K562 (cell line): Measurements from ENCODE around the gene C13orf46. TPM values are rescaled to one million over a fixed set of nuclear protein-coding genes. Genes with fewer than 3 reads are reported as not detected.

Experiments used
- NFE2L1 ChIP-seq: fragments of 450-650 bp; IDR thresholded peaks from 2 replicates; pipeline ENCODE4 v1.6.1; 2016; ENCODE audit warnings: missing genetic modification characterization, low read depth, mild to moderate bottlenecking, missing compliant biosample characterization, moderate library complexity, borderline replicate concordance
- RBM17 ChIP-seq: fragments of 200-400 bp; formaldehyde crosslinking; IDR thresholded peaks from 2 replicates; pipeline ENCODE4 v1.6.1; 2017; ENCODE audit warnings: low read depth, mild to moderate bottlenecking, low read length, borderline replicate concordance
- ZBTB7A ChIP-seq: IDR thresholded peaks from 2 replicates; pipeline ENCODE4 v1.6.1; 2011; ENCODE audit warnings: low read depth, mild to moderate bottlenecking, low read length, moderate library complexity, borderline replicate concordance; ENCODE audit not compliant: control insufficient read depth
- ZHX1 ChIP-seq: fragments of 150-350 bp; conservative IDR thresholded peaks from 2 replicates; pipeline ENCODE4 v1.6.1; 2014; ENCODE audit warnings: low read length
- ZNF507 ChIP-seq: conservative IDR thresholded peaks from 2 replicates; pipeline ENCODE4 v1.6.1; 2017; ENCODE audit warnings: missing genetic modification characterization, missing compliant biosample characterization
- polyA plus RNA-seq, 8 experiments: library from polyadenylated mRNA; depleted of rRNA in 4 of 8; stranded (reverse) in 5 of 8; unstranded in 3 of 8; fragments of >200 nt; fragmentation: Nextera tagmentation in 2 of 8; fragmentation: Illumina TruSeq in 1 of 8; extraction: Ambion mirVana in 2 of 8; extraction: Trizol in 1 of 8; gene quantifications; 2 replicates each; pipeline versions ENCODE4 v1.2.1 to v1.2.3, GENCODE V29; 2011 to 2014; ENCODE audit warnings: inconsistent platforms in 1 of 8, missing spikeins in 1 of 8
- total RNA-seq, 7 experiments: library from RNA; depleted of rRNA in 6 of 7; stranded (reverse); fragments of >200 nt in 6 of 7; fragmentation: Illumina TruSeq in 2 of 7; extraction: Trizol in 2 of 7; gene quantifications; 2 replicates each; pipeline versions ENCODE4 v1.2.1 to v1.2.3, GENCODE V29; 2011 to 2021; ENCODE audit warnings: low replicate concordance in 1 of 7
- TF ChIP-seq, protein P1 (sequence below): sonication (generic); formaldehyde crosslinking; IDR thresholded peaks from 2 replicates; pipeline ENCODE4 v1.8.0; 2022; ENCODE audit warnings: missing genetic modification reagents, mild to moderate bottlenecking, borderline replicate concordance
- TF ChIP-seq, protein P2 (sequence below): fragments of 250-450 bp; sonication (Bioruptor Pico); IDR thresholded peaks from 2 replicates; pipeline ENCODE4 v1.5.1; 2021; ENCODE audit warnings: mild to moderate bottlenecking

Gene C13orf46
- total and polyA plus RNA-seq, 9 of the 15 experiments (the other 6 are each of a cell fraction or from before 2014, with no cell fraction given), result 0.04 to 0.24 (median 0.05) TPM; not detected in 4

GRCh38 chr13:113975416-113975815 lies 1.5 kb upstream of the C13orf46 start (continued):
- TF ChIP-seq, protein P1, sequence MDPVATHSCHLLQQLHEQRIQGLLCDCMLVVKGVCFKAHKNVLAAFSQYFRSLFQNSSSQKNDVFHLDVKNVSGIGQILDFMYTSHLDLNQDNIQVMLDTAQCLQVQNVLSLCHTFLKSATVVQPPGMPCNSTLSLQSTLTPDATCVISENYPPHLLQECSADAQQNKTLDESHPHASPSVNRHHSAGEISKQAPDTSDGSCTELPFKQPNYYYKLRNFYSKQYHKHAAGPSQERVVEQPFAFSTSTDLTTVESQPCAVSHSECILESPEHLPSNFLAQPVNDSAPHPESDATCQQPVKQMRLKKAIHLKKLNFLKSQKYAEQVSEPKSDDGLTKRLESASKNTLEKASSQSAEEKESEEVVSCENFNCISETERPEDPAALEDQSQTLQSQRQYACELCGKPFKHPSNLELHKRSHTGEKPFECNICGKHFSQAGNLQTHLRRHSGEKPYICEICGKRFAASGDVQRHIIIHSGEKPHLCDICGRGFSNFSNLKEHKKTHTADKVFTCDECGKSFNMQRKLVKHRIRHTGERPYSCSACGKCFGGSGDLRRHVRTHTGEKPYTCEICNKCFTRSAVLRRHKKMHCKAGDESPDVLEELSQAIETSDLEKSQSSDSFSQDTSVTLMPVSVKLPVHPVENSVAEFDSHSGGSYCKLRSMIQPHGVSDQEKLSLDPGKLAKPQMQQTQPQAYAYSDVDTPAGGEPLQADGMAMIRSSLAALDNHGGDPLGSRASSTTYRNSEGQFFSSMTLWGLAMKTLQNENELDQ, result no peak
- TF ChIP-seq, protein P2, sequence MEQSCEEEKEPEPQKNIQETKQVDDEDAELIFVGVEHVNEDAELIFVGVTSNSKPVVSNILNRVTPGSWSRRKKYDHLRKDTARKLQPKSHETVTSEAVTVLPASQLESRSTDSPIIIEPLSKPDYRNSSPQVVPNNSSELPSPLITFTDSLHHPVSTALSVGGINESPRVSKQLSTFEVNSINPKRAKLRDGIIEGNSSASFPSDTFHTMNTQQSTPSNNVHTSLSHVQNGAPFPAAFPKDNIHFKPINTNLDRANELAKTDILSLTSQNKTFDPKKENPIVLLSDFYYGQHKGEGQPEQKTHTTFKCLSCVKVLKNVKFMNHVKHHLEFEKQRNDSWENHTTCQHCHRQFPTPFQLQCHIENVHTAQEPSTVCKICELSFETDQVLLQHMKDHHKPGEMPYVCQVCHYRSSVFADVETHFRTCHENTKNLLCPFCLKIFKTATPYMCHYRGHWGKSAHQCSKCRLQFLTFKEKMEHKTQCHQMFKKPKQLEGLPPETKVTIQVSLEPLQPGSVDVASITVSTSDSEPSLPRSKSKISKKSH (CRISPR knock-in tag), result no peak
- TF ChIP-seq RBM17 (no peak), ZNF507 (no peak), ZBTB7A (no peak), ZHX1 (no peak), NFE2L1 (no peak)
